H9 (cell line): ENCODE measurements around the gene MAGI1. TPM values are rescaled to one million over a fixed set of nuclear protein-coding genes. Genes with fewer than 3 reads are reported as not detected.

Experiments
- DNase-seq: peaks from one replicate; pipeline ENCODE4 v3.0.0-alpha.2; 2017
- H2AFZ ChIP-seq: one replicate; pipeline ENCODE4 v1.6.1; 2013; ENCODE audit warnings: mild to moderate bottlenecking, low read length, control low read depth, moderate library complexity
- H2AK5ac ChIP-seq: 2 replicates; pipeline ENCODE4 v1.6.1; 2013; ENCODE audit warnings: low read length, control low read depth, mixed read lengths; ENCODE audit not compliant: insufficient read length
- H2BK120ac ChIP-seq: one replicate; pipeline ENCODE4 v1.6.1; 2013; ENCODE audit warnings: low read depth, mild to moderate bottlenecking, low read length, control low read depth, inconsistent platforms; ENCODE audit not compliant: poor library complexity, severe bottlenecking
- H2BK12ac ChIP-seq: 2 replicates; pipeline ENCODE4 v1.6.1; 2013; ENCODE audit warnings: low read length, control low read depth, mixed read lengths, low read depth; ENCODE audit not compliant: insufficient read length
- H2BK15ac ChIP-seq: 2 replicates; pipeline ENCODE4 v1.6.1; 2013; ENCODE audit warnings: low read depth, low read length, control low read depth
- H2BK20ac ChIP-seq: one replicate; pipeline ENCODE4 v1.6.1; 2013; ENCODE audit warnings: low read depth, mild to moderate bottlenecking, low read length, control low read depth, inconsistent platforms; ENCODE audit not compliant: poor library complexity, severe bottlenecking
- H2BK5ac ChIP-seq: 2 replicates; pipeline ENCODE4 v1.6.1; 2013; ENCODE audit warnings: low read length, control low read depth, mixed read lengths; ENCODE audit not compliant: insufficient read length
- H3K14ac ChIP-seq: 2 replicates; pipeline ENCODE4 v1.6.1; 2013; ENCODE audit warnings: low read length, control low read depth; ENCODE audit not compliant: insufficient read depth
- H3K18ac ChIP-seq: 2 replicates; pipeline ENCODE4 v1.6.1; 2013; ENCODE audit warnings: low read depth, mild to moderate bottlenecking, mixed read lengths, low read length, control low read depth; ENCODE audit not compliant: insufficient read length
- H3K23ac ChIP-seq: 2 replicates; pipeline ENCODE4 v1.6.1; 2013; ENCODE audit warnings: low read length, control low read depth, mixed read lengths, low read depth; ENCODE audit not compliant: insufficient read length
- H3K23me2 ChIP-seq: 2 replicates; pipeline ENCODE4 v1.6.1; 2013; ENCODE audit warnings: low read depth, mild to moderate bottlenecking, mixed read lengths, low read length, control low read depth; ENCODE audit not compliant: insufficient read length, poor library complexity, severe bottlenecking
- H3K27ac ChIP-seq: 2 replicates; pipeline ENCODE4 v1.5.1; 2013; ENCODE audit warnings: low read length, control low read depth, mixed read lengths, low read depth; ENCODE audit not compliant: insufficient read length
- H3K27me3 ChIP-seq: 2 replicates; pipeline ENCODE4 v1.6.1; 2013; ENCODE audit warnings: low read length, control low read depth, inconsistent platforms; ENCODE audit not compliant: insufficient read depth
- H3K4ac ChIP-seq: 2 replicates; pipeline ENCODE4 v1.6.1; 2013; ENCODE audit warnings: low read depth, mild to moderate bottlenecking, control low read depth, inconsistent platforms, low read length, moderate library complexity
- H3K4me1 ChIP-seq: 2 replicates; pipeline ENCODE4 v1.6.1; 2013; ENCODE audit warnings: low read length, control low read depth, inconsistent platforms; ENCODE audit not compliant: insufficient read depth
- H3K4me2 ChIP-seq: 2 replicates; pipeline ENCODE4 v1.6.1; 2013; ENCODE audit warnings: low read length, control low read depth, mixed read lengths; ENCODE audit not compliant: insufficient read length, insufficient read depth
- H3K56ac ChIP-seq: 2 replicates; pipeline ENCODE4 v1.6.1; 2013; ENCODE audit warnings: low read depth, mild to moderate bottlenecking, mixed read lengths, low read length, control low read depth; ENCODE audit not compliant: insufficient read length
- H3K79me1 ChIP-seq: 2 replicates; pipeline ENCODE4 v1.6.1; 2013; ENCODE audit warnings: low read depth, mild to moderate bottlenecking, moderate library complexity, low read length, control low read depth, inconsistent platforms; ENCODE audit not compliant: insufficient read depth, poor library complexity, severe bottlenecking
- H3K79me2 ChIP-seq: 2 replicates; pipeline ENCODE4 v1.6.1; 2013; ENCODE audit warnings: low read length, control low read depth, inconsistent platforms; ENCODE audit not compliant: insufficient read depth
- H3K9ac ChIP-seq: 2 replicates; pipeline ENCODE4 v1.6.1; 2013; ENCODE audit warnings: low read length, control low read depth, mixed read lengths; ENCODE audit not compliant: insufficient read length; ENCODE audit errors: extremely low read depth
- H3K9me3 ChIP-seq: one replicate; pipeline ENCODE4 v1.6.1; 2013; ENCODE audit warnings: low read depth, low read length, inconsistent platforms; ENCODE audit not compliant: control insufficient read depth
- H3T11ph ChIP-seq: one replicate; pipeline ENCODE4 v1.6.1; 2013; ENCODE audit warnings: mild to moderate bottlenecking, low read length, control low read depth, inconsistent platforms
- H4K20me1 ChIP-seq: one replicate; pipeline ENCODE4 v1.6.1; 2013; ENCODE audit not compliant: control insufficient read depth, insufficient read length, insufficient read depth
- H4K5ac ChIP-seq: 2 replicates; pipeline ENCODE4 v1.6.1; 2013; ENCODE audit warnings: low read depth, mild to moderate bottlenecking, mixed read lengths, low read length, control low read depth; ENCODE audit not compliant: insufficient read length
- H4K8ac ChIP-seq: replicated peaks from 2 replicates; pipeline ENCODE4 v1.6.1; 2013; ENCODE audit warnings: low read length, control low read depth, mixed read lengths, low read depth; ENCODE audit not compliant: insufficient read length
- H4K91ac ChIP-seq: 2 replicates; pipeline ENCODE4 v1.6.1; 2013; ENCODE audit warnings: low read depth, mild to moderate bottlenecking, moderate library complexity, mixed read lengths, low read length, control low read depth; ENCODE audit not compliant: insufficient read length
- H3K27ac Mint-ChIP-seq, 3 experiments: 2 replicates in 2 of 3; 3 replicates in 1 of 3; pipeline ENCODE4 v1.8.0; 2020 to 2021; ENCODE audit warnings: mixed read lengths in 3 of 3, mild to moderate bottlenecking in 1 of 3, moderate library complexity in 1 of 3
- H3K27me3 Mint-ChIP-seq: 2 replicates; pipeline ENCODE4 v1.8.0; 2021; ENCODE audit warnings: low read depth, mild to moderate bottlenecking, moderate library complexity, mixed read lengths
- H3K36me3 Mint-ChIP-seq, 3 experiments: 2 replicates in 2 of 3; 3 replicates in 1 of 3; pipeline ENCODE4 v1.8.0; 2020 to 2021; ENCODE audit warnings: low read depth in 3 of 3, mixed read lengths in 3 of 3; ENCODE audit not compliant: insufficient read depth in 1 of 3
- H3K4me1 Mint-ChIP-seq, 2 experiments: 2 replicates each; pipeline ENCODE4 v1.8.0; 2020; ENCODE audit warnings: mixed read lengths in 2 of 2
- H3K4me3 Mint-ChIP-seq, 2 experiments: 2 replicates in 1 of 2; 3 replicates in 1 of 2; pipeline ENCODE4 v1.8.0; 2020 to 2021; ENCODE audit warnings: mild to moderate bottlenecking in 2 of 2, mixed read lengths in 2 of 2, moderate library complexity in 1 of 2
- H3K9me3 Mint-ChIP-seq, 2 experiments: 2 replicates in 1 of 2; 3 replicates in 1 of 2; pipeline ENCODE4 v1.8.0; 2020; ENCODE audit warnings: mild to moderate bottlenecking in 2 of 2, mixed read lengths in 2 of 2, moderate library complexity in 1 of 2
- CTCF ChIP-seq: fragments of 200-600 bp; sonication (generic); conservative IDR thresholded peaks from 3 replicates; pipeline ENCODE4 v1.8.0; 2021; ENCODE audit warnings: antibody characterized with exemption, mild to moderate bottlenecking
- WGBS: extraction: QIAGEN DNeasy Blood & Tissue Kit; methylation state at CpG from one replicate; pipeline ENCODE4 v1.1.7; 2013; ENCODE audit warnings: missing lambda C conversion rate, low lambda C conversion rate, mixed read lengths; ENCODE audit not compliant: insufficient read length; ENCODE audit errors: extremely low coverage; 5-methylcytosine and 5-hydroxymethylcytosine counted together
- total RNA-seq: library from RNA; stranded (reverse); gene quantifications from 2 replicates; pipeline ENCODE4 v1.2.1, GENCODE V29; 2021

MAGI1 gene
- total RNA-seq, 1 experiment from 2014 or later: 65.7 TPM

- Histone ChIP-seq H3K79me2 (no peaks in the 10 kb centered on the region; the same call in 1 of the 2 replicates), H2AK5ac (no peak overlapping the region), H2BK20ac (no peak overlapping the region), H2BK120ac (no peak overlapping the region), H3K4me1 (0 out of 2 replicates have a peak, but pooled peaks cover 4% of the 10 kb centered on the region), H3K23me2 (no peaks in the 10 kb centered on the region), H3K9me3 (no peaks in the 10 kb centered on the region), H3K18ac (no peak overlapping the region), H4K5ac (no peak overlapping the region), H4K8ac (no peak overlapping the region), H4K20me1 (no peaks in the 10 kb centered on the region), H3K27me3 (no peaks in the 10 kb centered on the region), H2BK12ac (no peak overlapping the region), H3K14ac (no peak overlapping the region), H3T11ph (no peak overlapping the region), H3K4ac (no peak overlapping the region), H2BK15ac (no peak overlapping the region), H3K79me1 (no peaks in the 10 kb centered on the region), H3K23ac (no peak overlapping the region), H3K27ac (no peak overlapping the region), H3K4me2 (no peak overlapping the region), H4K91ac (no peak overlapping the region), H3K56ac (no peak overlapping the region), H3K9ac (no peak overlapping the region), H2BK5ac (no peak overlapping the region), H2AFZ (no peak overlapping the region)
- Mint-ChIP-seq H3K36me3 (no peaks in the 10 kb centered on the region), H3K4me3 (no peak overlapping the region), H3K4me1 (peaks cover 32 to 41% of the 10 kb centered on the region in 2 experiments), H3K27ac (no peak overlapping the region), H3K9me3 (no peaks in the 10 kb centered on the region), H3K27me3 (no peaks in the 10 kb centered on the region)
- no peak for TF ChIP-seq CTCF
- no peak for DNase-seq
- WGBS: no CpG with 5 or more reads among the region's 2 CpGs
Observed at GRCh38 chr3:65795166-65795565, 243.6 kb downstream of the MAGI1 start.
